ENCODE measurements around the gene CEP57. TPM values are rescaled to one million over a fixed set of nuclear protein-coding genes. Genes with fewer than 3 reads are reported as not detected.
"Not testable (repeated sequence)": the region's sequence is repeated elsewhere in the genome, so short reads cannot be mapped to it uniquely, and the experiment has no call there.

The CEP57 gene
- total RNA-seq, 2 experiments from 2014 or later: 67.1 to 67.2 TPM

DNA sequence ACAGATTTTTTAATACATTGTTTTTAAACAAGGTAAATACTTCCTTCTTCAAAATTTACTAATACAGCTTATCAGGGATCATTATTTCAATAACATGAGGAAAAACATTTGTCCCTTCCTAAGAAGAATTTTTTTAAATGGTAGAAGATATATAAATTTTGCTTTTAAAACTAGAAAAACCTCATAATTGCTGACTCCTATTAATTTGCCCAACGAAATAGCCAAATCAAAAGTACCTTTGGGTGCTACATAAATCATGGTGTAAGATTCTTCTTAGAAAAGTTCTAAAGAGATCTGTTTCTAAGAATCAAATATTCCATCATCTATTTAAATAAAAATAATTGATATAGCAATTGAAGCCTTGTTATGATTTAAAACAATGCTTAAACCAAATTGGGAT, 54.9 kb downstream of the CEP57 start:
- POLR2A ChIA-PET: interaction anchor here (0.7 kb wide), 1 partner anchor 712 kb away, joined by 8 read pairs; no protein-coding TSS in a partner anchor
- CTCF ChIA-PET: interaction anchor here (0.7 kb wide), 1 partner anchor 1333 kb away, joined by 3 read pairs; the partner anchor contains the start of gene C11orf97

DNA sequence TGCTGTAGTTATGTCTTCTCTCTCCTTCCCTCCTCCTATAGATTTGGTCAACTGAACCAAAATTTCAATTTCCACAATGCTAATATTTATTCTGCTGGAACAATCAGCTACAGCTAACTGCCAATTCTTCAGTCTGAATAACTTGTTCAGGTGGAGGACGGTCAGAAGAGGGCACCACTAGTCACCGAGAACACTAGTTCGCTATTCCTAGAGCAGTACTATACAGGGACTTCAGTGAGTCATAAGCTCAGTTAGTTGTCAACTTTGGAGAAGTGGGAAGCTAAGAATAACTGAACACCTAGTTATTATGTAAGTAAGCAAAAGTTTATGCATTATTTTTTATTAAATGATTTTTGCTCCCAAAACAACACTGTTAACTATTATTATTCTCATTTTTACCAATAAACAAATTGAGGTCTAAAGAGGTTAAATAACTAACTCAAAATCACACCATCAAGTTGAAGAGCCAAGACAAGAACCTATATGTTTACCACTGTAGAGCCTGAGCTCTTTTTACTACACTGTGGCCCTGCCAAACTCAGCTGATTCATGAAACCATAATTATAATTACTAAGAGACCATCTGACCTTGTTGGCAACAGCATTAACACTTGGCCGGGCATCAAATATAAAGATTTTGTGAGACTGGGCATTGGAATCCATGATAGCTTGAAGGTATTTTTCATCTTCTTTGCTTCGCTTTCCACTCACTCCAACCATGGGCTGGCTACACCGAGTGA, 59.0 kb downstream of the CEP57 start:
- CTCF ChIA-PET: interaction anchor here (1.2 to 1.5 kb wide), 2 partner anchors 8 to 13 kb away, joined by 3 to 5 read pairs; no protein-coding TSS in a partner anchor
- POLR2A ChIA-PET: no interaction called here

GRCh38 chr11:95850137-95850536, 59.8 kb downstream of the CEP57 start:
- CTCF ChIA-PET: interaction anchor here (1.0 kb wide), 1 partner anchor 14 kb away, joined by 4 read pairs; no protein-coding TSS in a partner anchor
- POLR2A ChIA-PET: interaction anchor here (0.7 kb wide), 1 partner anchor 87 kb away, joined by 4 read pairs; no protein-coding TSS in a partner anchor

DNA sequence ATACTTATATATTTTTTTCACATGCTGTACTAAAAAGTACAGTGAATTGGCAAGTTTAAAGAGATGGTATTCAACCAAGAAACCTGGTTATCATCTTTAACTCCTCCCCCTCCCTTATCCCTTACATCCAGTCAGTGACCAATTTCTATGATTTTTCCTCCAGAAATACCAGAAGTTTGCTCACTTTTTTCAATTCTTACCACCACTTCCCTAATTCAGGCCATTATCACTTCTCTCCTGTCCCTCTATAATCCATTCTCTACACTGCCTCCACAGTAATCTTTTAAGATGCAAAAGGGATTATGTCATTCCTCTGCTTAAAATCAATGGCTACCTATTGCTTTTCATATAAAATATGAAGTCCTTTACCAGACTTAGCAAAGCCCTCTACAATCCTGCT, 62.8 kb downstream of the CEP57 start:
- CTCF ChIA-PET: interaction anchor here (0.6 kb wide), 1 partner anchor 338 kb away, joined by 3 read pairs; no protein-coding TSS in a partner anchor
- POLR2A ChIA-PET: no interaction called here

DNA sequence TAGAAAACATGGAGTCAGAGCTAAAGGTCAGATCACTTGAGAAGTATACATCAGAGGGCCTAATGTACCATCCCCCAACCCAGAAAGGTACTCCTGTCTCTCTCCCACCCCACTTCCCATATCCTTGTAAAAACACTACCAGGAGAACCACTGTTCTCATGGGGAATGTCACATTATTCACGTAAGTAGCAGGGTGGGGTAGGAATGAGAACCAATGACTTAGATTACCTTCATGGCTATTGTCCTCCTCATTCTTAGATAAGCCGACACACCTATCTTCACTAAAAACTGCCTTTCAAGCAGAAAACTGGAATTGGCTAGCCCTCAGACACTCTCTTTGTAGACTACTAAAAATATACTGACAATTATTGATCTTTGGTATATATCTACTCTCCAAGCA, 63.6 kb downstream of the CEP57 start:
- ChIA-PET CTCF (interaction anchor here (0.8 kb wide), 1 partner anchor 29 kb away, joined by 3 read pairs; no protein-coding TSS in a partner anchor), POLR2A (no interaction called here)

DNA sequence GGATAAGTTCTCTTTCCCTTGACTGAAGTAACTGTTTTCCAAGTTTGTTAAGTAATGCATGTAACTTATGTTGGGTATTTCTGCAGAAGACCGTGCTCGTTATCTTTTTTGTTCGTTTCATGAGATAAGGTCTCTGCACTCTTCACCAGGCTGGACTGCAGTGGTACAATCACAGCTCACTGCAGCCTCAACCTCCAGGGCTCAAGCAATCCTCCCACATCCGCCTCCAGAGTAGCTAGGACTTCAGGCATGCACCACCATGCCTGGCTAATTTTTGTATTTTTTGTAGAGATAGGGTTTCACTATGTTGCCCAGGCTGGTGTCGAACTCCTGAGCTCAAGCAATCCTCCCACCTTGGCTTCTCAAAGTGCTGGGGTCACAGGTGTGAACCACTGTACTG, 64.1 kb downstream of the CEP57 start:
- CTCF ChIA-PET: interaction anchor here (0.8 kb wide), 1 partner anchor 28 kb away, joined by 3 read pairs; no protein-coding TSS in a partner anchor
- POLR2A ChIA-PET: not testable (repeated sequence)

GRCh38 chr11:95860024-95860423, 69.7 kb downstream of the CEP57 start:
- CTCF ChIA-PET, POLR2A ChIA-PET: not testable (repeated sequence)

DNA sequence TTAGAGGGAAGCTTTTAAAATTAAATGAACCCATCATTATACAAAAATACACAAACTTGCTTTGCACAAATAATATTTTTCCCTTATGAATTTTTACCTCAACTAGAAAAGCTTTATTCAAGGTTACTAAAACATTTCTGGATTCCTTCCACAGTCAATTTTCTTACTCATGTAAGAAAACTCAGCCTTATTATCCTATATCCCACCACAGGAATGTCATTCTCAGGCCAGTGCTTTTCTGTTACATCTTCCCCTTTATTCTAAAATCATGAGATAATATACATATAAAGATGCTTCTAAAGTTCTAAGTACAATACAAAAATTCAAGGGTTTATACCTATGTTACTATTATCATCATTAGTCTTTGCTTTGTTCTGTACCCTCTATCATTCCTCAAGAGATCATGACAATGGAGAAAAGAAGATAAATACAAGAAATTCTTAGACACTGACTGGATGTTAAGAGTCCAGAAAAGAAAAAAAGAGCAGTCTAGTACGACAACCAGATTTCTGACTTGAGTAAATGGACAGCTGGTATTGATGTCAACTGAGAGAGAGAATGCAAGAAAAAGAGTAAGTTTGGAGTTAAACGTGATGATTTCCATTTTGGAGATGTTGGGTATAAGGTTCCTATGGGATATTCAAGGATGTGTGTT, 73.3 kb downstream of the CEP57 start:
- ChIA-PET POLR2A (no interaction called here), CTCF (no interaction called here)

DNA sequence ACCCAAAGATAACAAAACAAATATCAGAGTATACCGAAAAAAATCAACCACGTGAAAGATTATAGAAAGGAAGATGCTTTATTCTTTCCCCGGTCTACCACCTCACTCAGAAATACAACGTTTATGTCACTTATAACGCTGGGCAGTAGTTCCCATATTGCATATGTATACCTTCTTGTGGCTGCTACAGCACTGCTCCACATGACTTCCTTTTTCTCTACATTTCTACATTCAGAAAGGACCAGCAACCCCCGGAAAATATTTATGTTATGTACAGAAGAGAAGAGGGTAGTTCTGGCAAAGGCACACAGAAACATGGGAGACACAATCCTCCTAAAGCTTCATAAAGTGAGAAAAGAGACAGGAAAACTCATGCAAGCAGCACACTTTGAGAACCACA, 76.8 kb downstream of the CEP57 start:
- ChIA-PET CTCF (no interaction called here), POLR2A (no interaction called here)

DNA sequence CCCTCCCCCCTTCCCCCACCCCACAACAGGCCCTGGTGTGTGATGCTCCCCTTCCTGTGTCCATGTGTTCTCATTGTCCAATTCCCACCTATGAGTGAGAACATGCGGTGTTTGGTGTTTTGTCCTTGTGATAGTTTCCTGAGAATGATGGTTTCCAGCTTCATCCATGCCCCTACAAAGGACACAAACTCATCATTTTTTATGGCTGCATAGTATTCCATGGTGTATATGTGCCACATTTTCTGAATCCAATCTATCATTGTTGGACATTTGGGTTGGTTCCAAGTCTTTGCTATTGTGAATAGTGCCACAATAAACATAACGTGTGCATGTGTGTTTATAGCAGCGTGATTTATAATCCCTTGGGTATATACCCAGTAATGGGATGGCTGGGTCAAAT, 80.6 kb downstream of the CEP57 start:
- CTCF ChIA-PET, POLR2A ChIA-PET: not testable (repeated sequence)

- CTCF ChIA-PET: no interaction called here
- POLR2A ChIA-PET: no interaction called here
Measured at GRCh38 chr11:95877291-95877690, 87.0 kb downstream of the CEP57 start.

Other genes starting within 250 kb of the CEP57 start
- gene FAM76B, start 716 bp upstream of the CEP57 start, total RNA-seq: 10 to 100 TPM; 35.4 to 37.8 TPM
- 10 to 100 TPM; 51.5 to 54.2 TPM for gene MTMR2, start 133.6 kb downstream of the CEP57 start, total RNA-seq